Activated CD8-positive, alpha-beta memory T cell treated with anti-CD3 and anti-CD28 coated beads, Interleukin-2, amount 50 U/mL, for 24 hours (primary cell): ENCODE measurements around the gene TTC13.

Source experiments
- DNase-seq: peaks from one replicate; pipeline ENCODE4 v3.0.0-alpha.2; 2020; ENCODE audit errors: extremely low read depth

Gene TTC13

DNA sequence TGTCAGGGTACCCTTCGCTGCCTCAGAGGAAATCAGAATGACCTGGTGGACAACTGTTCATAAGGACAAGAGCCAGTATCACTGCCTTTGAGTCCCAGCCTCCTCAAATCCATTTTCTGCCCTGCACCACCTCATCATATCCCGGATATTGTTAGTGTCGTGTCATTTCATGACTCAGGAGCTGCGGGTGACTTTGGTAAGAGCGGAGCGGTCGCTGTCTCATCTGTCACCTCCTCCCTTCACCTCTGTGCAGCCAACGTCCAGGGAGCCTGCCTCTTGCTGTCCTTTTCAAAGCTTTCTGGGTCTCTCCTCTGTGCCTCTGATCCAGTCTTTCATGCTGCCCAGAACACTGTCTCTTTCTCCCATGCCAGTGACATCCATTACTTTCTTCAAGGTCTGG is 103.3 kb downstream of the TTC13 start:
- no peak for DNase-seq

DNA sequence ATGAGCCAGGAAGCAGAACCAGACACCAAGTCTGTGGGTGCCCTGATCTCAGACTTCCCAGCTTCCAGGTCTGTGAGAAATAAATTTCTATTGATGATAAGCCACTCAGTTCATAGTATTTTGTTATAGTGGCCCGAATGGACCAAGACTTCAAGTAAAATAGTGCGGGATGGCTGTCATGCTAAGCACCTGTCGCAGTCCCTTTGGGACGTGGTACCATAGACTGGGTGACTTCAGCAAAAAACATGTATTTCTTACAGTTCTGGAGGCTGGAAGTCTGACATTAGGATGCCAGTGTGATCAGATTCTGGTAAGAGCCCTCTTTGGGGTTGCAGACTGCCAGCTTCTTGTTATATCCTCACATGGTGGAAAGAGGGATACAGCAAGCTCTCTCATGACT is 107.7 kb downstream of the TTC13 start:
- no peak for DNase-seq

DNA sequence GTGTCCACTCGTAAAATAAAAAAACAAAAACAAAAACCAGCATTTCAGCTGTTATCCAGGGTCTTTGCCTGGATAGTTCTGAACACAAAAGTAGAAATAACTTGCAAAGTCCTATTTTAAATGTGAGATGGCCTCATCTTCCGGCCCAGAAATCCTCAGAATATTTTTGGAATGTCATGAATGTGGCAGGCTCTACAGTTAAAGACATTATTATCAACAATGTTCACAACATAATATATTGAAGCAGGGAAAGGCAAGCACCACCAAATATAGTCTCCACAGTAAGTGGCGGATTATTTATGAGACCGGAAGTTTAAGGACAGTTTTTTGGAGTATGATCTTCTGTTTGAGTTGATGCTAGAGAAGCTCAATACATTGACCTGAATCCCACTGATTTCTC is 109.2 kb downstream of the TTC13 start:
- no peak for DNase-seq

DNA sequence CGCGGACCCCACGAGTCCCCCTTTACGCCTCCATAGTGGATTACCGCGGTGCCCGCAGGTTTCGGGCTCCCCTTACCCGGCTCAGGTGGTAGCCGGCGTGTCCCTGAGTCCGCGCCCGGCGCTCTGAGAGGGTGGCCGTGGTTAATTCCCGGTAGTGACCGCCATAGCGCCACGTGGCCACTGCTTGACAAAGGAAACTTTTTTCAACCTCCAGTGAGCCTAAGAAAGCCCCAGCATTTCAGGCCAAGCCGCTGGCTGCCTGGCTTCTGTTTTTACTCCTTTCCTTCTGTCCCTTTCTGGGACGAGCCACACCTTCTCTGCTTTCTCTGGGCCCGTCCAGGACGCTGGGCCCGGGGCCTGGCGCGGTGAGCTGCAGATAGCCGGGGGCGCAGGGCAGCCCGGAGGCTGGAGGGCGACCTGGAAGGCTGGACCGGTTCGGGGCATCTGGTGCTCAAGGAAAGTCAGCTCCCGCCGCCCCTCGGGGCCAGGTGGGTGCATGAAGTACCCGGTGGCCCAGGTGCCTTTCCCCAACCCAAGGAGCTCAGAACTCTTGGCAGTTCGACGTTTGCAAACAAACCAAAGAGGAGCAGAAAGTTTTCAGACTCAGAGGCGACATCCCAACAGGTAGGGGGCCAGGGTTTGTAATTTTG is 109.8 kb downstream of the TTC13 start:
- DNase-seq = no peak

DNA sequence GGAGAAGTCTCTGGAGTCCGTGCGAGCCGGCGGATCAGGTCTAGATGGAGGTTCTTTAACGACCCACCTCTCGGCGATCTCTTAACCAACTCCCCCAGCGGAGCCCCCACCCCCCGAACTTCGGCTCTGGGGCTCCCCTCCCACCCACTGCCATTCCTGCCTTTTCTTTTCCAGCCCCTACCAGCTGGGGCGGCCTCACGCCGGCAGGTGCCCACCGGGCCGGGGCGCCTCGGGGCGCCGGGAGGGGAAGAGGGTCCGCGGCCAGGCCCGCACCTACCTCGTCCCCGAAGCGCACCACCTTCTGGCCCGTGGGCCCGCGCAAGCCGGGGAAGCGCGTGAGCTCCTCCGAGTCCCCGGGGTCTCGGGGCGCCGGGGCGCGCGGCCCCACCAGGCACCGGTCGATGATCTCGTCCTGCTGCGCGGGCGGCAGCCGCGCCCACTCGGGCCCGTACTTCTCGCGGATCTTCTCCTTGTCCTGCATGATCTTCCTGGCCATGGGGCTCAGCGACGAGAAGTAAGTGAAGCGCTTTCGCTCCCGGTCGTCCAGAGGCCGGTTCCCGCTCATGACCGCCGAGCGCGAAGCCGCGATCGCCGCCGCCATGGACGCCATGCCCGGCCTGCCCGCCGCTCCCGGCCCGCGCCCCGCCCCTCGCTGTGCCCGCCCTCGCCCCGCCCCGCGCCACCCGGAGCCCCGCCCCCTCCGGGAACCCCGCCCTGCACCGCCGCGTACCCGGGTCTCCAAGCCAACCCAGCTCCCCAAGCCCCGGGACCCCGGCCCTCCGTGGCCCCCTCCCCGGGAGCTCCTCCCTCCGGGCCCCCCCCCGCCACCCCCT is 110.5 kb downstream of the TTC13 start, which contains the start of gene C1orf198:
Gene C1orf198 (minus strand): TSS at position 619 of the 833 bp plus-strand sequence. CDS start 9 bp downstream, at position 610.
- peak; percentile 28 for DNase-seq

DNA sequence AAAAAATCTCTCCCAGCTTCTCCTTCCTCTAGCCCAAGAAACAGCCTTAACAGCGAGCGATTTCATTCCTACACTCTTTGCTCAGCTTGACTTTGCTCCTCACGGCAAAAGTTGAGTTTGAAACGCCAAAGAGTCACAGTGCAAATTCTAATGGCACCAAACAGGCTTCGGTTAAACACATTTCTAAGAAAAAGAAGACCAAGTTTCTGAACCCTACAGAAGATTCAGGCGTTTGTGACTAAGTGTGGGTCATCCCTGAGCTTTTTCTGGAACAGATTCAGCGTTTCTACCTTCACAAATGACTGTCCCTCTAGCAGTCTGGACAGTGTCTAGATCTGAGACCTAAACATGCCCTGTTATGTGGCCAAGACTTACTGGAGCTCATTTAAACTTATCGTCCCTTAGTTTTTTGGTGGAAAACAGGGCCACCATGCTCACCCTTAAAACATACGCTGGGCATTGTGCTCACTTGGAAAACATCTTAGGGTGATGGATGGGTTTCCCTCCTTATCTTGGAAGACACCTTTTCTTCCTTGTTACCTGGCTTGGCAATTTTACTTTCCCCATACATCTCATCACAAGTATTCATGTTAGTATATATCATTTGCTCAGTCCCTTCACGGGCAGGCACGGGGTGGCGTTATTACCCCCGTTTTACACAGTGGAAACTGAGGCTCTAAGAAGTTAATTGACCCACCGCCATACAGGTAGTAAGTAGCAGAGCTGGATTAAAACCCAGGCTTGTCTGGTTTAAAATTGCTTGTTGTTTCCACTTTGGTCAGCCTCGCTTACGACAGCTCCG is 111.4 kb downstream of the TTC13 start:
- DNase-seq = no peak

DNA sequence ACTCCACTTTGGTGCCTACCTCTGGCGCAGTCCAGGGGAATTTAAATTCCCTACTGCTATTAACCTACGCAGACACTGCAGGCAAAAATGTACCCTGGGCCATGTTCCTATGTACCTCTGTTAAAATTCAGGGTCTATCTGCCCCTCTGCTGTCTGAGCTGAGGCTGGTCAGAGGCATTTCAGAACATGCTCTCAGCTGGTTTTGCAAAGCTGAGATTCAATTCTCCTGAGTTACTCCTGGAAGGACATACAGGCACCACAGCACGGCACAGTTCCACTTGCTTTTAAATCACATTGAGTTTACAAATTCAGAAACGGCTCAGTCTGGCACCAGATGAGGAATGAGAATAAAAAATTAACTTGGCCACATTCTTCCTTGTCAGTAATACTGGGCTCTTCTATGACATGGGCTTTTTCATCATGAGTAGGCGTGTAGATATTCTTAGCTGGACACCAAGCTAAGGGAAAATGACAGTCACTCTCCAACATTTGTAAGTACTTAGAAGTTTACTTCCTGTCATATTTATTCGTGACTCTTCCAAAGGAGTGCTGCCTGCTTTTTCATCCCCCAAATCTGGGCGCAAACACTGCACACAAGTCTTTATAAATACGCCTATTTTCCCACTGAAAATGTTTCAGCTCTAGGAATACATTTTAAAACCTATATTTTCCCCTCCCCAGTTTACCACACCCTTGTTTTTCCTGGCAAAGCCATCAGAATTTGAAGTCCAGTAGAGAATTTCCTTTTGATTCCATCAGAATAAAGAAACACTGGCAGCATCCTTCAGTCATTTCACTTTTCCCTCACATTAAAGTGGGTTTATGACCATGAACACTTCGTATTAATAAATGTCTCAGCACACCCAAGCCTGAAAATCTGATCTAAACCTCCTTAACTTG is 112.2 kb downstream of the TTC13 start:
- no peak for DNase-seq

DNA sequence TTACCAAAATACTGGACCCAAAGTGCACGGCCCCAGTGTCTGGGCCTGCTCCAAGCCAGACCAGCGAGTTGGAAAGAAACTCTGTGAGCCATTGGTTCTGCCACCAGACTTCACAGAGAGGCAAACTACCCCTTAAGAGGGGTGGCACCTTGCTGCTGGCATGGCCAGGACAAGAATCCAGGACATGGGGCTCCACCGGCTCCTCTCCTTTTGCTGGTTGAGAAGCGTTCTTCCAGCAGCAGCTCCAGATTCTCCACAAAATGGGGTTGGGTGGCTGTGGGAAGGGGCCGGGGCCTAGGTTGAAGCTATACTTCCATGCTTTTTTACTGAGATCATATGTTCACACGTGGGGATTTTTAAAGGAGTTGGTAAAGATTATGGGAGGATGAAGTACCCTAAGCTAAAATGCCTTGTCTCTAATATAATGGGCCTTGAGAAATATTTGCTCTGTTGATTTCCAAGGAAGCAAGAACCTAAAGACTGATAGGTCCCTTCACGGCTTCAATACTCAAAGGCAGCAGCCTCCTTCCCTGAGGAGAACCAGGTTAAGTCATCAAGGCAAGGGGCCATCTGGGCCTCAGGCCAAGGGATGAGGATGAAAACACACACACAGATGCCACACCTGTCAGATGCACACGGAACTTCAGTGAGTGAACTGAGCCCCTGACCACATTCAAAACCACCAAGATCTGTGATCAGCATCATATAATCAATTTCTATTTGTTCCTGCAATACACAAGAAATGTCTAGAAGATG is 113.4 kb downstream of the TTC13 start:
- DNase-seq = no peak

DNA sequence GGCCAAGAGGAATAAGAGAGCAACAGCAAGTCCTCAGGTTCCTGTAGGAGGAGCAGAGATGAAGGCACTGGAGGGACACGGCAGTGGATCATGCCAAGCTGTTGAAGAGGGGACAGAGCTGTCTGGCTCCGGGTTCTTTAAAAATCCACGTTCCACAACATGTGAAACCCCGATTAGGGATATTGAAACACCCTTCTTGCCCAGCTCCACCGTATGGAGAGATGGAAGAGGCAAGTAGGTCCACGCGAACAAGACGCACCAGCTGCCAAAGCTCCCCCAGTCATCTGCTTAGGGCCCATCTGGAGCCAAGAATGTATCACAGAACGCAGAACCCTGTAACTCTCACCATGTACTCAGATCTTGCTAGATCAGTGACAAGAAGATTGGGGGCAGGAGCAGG is 114.2 kb downstream of the TTC13 start:
- DNase-seq = no peak

DNA sequence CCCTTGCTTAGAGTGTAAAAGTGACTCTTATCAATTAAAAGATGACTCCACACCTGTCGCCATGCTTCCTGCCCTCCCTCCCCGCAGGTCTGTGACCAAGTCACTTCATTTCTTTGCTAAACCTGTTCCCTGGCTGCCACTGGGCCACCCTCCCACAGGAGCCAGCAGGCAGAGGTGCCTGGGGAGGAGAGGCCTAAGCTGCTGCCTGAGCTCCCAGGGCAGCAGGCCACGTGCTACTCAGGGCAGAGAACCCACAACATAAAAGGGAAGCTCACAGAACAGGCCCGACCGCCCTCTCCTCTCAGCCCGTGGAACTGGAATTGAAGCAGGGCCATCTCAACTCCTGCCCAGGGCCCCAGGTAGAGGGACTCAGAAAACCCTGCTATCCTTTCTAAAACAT is 115.2 kb downstream of the TTC13 start:
- DNase-seq = no peak

DNA sequence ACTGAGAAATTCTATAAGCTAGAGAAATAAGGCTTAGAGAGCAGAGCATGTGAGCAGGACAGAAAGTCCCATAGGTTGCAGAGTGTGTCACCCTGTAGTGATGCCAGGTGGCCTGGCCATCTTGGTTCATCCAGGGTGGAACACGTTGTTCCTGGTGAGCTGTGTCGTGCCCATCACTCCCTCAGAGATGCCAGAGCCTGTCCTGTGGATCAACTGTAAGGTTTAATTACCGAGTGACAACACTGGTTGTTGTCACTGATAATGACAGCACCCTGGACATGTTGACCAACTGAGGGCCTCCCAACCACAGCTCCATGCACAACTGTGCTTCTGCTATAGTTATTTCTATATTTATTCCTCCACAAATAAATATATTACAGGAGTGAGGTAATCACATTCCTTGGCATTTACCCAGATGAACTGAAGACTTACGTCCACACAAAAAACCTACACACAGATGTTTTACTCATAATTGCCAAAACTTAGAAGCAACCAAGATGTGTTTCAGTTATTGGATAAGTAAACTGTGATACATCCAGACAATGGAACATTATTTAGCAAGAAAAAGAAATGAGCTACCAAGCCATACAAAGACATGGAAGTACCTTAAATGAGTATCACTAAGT is 116.6 kb downstream of the TTC13 start:
- DNase-seq = no peak

DNA sequence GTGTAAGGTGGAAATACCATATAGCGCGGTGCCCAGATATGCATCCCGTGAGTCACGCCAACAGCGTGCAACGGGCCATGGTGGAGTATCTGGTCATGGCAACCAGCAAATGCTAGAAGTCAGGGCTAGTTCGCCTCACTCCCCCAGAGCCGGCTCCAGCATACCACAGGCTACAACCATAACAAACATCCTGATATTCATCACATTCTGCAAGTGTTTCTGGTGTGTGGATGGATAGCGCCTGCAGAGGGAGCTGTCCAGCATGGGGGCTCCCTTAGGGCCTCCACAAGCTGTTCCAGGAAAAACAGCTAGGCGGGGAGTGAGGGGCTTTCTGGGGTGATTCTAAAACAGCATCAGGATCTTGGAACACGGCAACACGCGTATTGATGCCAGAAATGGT is 117.2 kb downstream of the TTC13 start:
- no peak for DNase-seq

DNA sequence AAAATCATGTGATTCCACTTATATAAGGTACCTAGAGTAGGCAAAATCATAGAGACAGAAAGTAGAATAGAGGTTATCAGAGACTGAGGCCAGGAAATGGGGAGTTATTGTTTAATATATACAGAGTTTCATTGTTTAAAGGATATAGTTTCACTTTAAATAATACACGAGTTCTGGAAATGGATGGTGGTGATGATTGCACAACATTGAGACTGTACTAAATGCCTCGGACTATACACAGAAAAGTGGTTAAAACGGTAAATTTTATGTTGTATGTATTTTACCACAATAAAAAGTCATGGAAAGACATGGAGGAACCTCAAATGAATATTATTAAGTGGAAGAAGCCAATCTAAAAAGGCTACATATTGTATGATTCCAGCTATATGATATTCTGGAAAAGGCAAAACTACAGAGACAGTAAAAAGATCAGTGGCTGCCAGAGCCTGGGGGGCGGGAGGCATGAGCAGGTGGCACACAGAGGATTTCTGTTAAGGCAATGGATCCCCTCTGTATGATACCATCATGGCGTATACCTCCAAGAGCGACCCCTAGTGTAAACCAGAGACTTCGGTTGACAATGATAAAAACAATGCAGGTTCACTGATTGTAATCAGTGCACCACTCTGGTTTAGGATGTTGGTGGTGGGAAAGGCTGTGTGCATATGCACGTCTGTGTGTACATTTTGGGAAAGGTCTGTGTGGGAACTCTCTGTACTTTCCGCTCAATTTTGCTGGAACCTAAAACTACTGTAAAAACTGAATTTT is 117.9 kb downstream of the TTC13 start:
- DNase-seq = no peak

DNA sequence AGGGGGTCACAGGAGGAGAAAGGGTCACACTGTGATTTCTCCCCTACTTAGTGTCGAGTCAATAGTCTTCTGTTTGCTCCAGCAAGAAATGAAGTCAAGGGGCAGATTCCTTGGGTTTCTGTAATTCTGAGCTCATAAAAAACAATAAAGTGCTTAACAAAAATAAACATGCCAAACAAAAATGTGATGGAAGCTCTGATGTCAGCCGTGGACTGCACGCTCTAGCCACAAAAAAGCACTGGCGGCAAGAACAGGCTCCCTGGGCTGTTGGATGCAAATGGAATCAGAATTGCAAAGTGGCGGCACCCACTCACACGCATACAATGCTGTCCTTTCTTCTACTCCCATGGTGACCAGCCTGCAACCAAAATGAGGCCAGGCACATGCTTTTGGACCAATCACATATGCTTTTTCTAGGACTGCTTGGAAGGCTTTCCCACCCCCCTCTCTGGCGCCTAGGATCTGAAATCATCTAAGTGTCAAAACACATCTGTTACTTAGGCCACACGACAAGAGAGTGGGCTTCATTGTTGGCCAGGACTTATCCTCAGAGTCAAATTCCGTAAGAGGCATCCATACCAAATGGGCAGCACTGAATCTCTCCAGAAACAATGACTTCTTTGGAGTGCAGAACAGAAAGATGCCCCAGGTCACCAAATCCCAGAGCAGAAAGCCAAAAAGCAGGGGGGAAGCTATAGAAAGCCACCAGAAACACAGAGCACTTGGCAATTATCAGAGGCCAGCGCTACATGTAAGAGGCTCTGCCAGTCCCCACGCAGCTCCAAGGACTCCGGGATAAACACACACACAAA is 119.5 kb downstream of the TTC13 start:
- no peak for DNase-seq

DNA sequence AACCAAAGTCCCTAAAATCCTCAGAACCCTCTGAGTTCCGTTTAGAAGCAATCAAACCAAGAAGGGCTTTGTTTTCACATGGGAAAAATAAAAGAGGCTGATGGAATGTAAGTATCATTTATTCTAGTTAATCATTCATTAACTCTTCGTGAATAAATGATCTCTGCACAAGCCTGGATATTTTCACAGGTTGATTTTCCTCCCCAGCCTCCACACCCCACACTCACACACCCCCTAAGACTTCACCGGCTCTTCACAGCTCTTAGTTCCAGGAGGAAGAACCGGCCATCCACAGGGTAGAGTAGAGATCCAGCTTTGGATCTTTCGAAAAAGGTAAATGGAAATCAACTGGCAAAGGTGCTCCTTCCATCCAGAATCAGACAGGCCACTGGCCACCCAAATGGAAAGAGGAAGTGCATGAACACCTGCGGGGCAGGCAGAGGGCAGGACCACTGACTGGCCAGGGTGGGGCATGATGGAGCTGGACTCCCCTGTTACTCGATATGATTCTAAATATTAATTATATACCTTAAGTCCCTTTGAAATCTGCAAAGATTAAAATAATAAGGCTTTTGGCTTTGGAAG is 120.3 kb downstream of the TTC13 start:
- DNase-seq = no peak

DNA sequence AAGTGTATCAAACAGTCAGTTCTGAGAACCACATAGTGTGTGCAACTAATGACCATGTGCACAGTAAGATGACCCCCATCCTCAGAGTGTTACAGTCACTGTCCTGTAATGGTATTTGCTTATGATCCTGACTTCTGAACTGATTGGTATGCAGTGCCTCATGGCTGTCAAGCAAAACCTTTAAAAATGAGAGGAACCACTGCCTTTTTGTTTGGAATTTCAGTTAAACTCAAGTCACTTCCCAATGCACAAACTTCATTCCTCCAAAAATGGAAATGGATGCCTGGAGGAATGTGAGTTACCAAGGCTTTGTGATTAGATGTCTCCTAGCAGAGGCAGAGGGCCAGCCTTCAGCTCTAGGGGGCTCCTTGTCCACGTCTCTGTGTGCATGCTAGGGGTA is 120.8 kb downstream of the TTC13 start:
- no peak for DNase-seq

DNA sequence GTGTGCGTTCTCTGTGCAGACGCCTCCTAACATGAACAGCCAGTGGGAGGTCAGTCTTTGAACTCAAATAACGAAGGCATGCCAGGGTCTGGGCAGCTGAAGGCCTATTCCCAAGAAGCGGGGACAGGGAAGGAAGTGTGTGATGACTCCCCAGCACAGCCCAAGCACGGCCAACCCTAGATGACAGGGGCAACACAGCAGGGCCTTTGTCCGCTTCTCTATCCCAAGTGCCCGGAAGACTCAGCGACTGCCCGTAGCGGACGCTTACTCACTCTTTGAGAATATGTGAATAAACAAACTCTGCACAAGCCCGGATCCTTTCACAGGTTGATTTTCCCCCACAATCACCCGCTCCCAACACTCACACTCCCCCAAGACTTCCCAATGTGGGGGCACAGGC is 121.6 kb downstream of the TTC13 start:
- no peak for DNase-seq
